ENCODE measurements around the gene TMEM132A. TPM values are rescaled to one million over a fixed set of nuclear protein-coding genes. Genes with fewer than 3 reads are reported as not detected.

Gene TMEM132A
- polyA plus RNA-seq, 1 of the 3 experiments (the other 2 are of a cell fraction): 66.9 TPM

GRCh38 chr11:60950024-60950423 is 25.8 kb downstream of the TMEM132A start:
- DNase-seq: no peak
- Histone ChIP-seq H3K4me1 (ENCODE audit: control insufficient read depth in 1 of 2, insufficient read depth in 2 of 2, low read depth in 1 of 2, low read length in 1 of 2) (no peaks in the 10 kb centered on the region), H3K9me3 (no peaks in the 10 kb centered on the region), H3K4me2 (no peak overlapping the region), H3K4me3 (ENCODE audit: low read depth in 2 of 2, low read length in 1 of 2) (no peak overlapping the region), H3K9me2 (no peaks in the 10 kb centered on the region), H3K79me2 (ENCODE audit: insufficient read depth) (no peaks in the 10 kb centered on the region), H3K27ac (ENCODE audit: low read depth in 2 of 2, low read length in 1 of 2) (no peak overlapping the region), H3K9ac (no peak overlapping the region), H2AFZ (ENCODE audit: low read depth) (no peak overlapping the region), H3F3A (replicated peaks; ENCODE audit: insufficient read depth) (no peaks in the 10 kb centered on the region), H3K36me3 (replicated peaks in 1 of 2; ENCODE audit: control insufficient read depth in 1 of 2, insufficient read depth in 2 of 2, low read length in 1 of 2) (no peaks in the 10 kb centered on the region), H3K27me3 (ENCODE audit: insufficient read depth) (no peaks in the 10 kb centered on the region), H4K20me1 (ENCODE audit: insufficient read depth) (no peaks in the 10 kb centered on the region)
- ChIA-PET POLR2A (no interaction called here), CTCF (interaction anchor here (1.3 kb wide), 1 partner anchor 10 kb away, joined by 4 read pairs; no protein-coding TSS in a partner anchor)
- TF ChIP-seq, protein P1, sequence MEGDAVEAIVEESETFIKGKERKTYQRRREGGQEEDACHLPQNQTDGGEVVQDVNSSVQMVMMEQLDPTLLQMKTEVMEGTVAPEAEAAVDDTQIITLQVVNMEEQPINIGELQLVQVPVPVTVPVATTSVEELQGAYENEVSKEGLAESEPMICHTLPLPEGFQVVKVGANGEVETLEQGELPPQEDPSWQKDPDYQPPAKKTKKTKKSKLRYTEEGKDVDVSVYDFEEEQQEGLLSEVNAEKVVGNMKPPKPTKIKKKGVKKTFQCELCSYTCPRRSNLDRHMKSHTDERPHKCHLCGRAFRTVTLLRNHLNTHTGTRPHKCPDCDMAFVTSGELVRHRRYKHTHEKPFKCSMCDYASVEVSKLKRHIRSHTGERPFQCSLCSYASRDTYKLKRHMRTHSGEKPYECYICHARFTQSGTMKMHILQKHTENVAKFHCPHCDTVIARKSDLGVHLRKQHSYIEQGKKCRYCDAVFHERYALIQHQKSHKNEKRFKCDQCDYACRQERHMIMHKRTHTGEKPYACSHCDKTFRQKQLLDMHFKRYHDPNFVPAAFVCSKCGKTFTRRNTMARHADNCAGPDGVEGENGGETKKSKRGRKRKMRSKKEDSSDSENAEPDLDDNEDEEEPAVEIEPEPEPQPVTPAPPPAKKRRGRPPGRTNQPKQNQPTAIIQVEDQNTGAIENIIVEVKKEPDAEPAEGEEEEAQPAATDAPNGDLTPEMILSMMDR (IDR thresholded peaks at IDR 0.05): no peak
- TF ChIP-seq EZH2phosphoT487 (IDR thresholded peaks at IDR 0.05; ENCODE audit: borderline replicate concordance, low read depth): no peak
- no peak for TF ChIP-seq PBX3 (IDR thresholded peaks at IDR 0.05)
- TF ChIP-seq, protein P2, sequence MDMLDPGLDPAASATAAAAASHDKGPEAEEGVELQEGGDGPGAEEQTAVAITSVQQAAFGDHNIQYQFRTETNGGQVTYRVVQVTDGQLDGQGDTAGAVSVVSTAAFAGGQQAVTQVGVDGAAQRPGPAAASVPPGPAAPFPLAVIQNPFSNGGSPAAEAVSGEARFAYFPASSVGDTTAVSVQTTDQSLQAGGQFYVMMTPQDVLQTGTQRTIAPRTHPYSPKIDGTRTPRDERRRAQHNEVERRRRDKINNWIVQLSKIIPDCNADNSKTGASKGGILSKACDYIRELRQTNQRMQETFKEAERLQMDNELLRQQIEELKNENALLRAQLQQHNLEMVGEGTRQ (IDR thresholded peaks at IDR 0.05; ENCODE audit: borderline replicate concordance, low read depth, low read length): no peak
- TF ChIP-seq ZBTB33 (IDR thresholded peaks at IDR 0.05; ENCODE audit: borderline replicate concordance, low read depth): no peak
- no peak for TF ChIP-seq FOXJ3 (CRISPR knock-in tag; IDR thresholded peaks at IDR 0.05)
- no peak for TF ChIP-seq SIN3A (IDR thresholded peaks at IDR 0.05; ENCODE audit: borderline replicate concordance, low read depth, low read length)
- TF ChIP-seq CHD2 (IDR thresholded peaks at IDR 0.05; ENCODE audit: low read length, partially characterized antibody): no peak
- no peak for TF ChIP-seq GABPA (IDR thresholded peaks at IDR 0.05; ENCODE audit: low read depth)
- 59% methylated on average over 5 of the region's 6 CpGs for WGBS (ENCODE audit: low lambda C conversion rate)
